IMR-90 (cell line): ENCODE data around the gene TRAF4. TPM values are rescaled to one million over a fixed set of nuclear protein-coding genes. Genes with fewer than 3 reads are reported as not detected.
A peak's percentile ranks its signal among the peaks of the same experiment; 100 is the strongest.

Source experiments
- ATAC-seq: fragments of 200-7000 bp; cut with Tn5 transposase; 2 replicates; pipeline ENCODE4 v1.9.1; 2020; ENCODE audit warnings: low read depth, mild to moderate bottlenecking, moderate library complexity
- BruUV-seq: library from RNA; stranded (reverse); fragments of 400-500 nt; replicated peaks from 2 replicates; lab custom pipeline; 2021; lab: Mats Ljungman, UMichigan
- CTCF ChIA-PET: fragments of 300-600 bp; formaldehyde crosslinking; extraction: SDS; loops from one replicate; lab custom pipeline; 2021; ENCODE audit warnings: antibody characterized with exemption; lab: Yijun Ruan, JAX
- POLR2A ChIA-PET: fragments of 300-600 bp; sonication (Branson Sonifier 250); formaldehyde crosslinking; loops from one replicate; lab custom pipeline; 2022; ENCODE audit warnings: antibody characterized with exemption; ENCODE audit not compliant: unreplicated experiment; lab: Charles Lee
- DNase-seq: peaks from one replicate; pipeline ENCODE4 v3.0.0; 2013
- H2AFZ ChIP-seq: replicated peaks from 2 replicates; pipeline ENCODE3; 2013; ENCODE audit warnings: low read length, mild to moderate bottlenecking; ENCODE audit not compliant: poor library complexity
- H2AK5ac ChIP-seq: 2 replicates; pipeline ENCODE4 v1.6.1; 2013; ENCODE audit warnings: low read depth, low read length, inconsistent platforms
- H2AK9ac ChIP-seq: replicated peaks from 2 replicates; pipeline ENCODE3; 2013; ENCODE audit warnings: mild to moderate bottlenecking, low read depth, low read length, moderate library complexity; ENCODE audit not compliant: poor library complexity
- H2BK120ac ChIP-seq: 2 replicates; pipeline ENCODE4 v1.6.1; 2013; ENCODE audit warnings: low read depth, low read length, inconsistent platforms
- H2BK15ac ChIP-seq: 3 replicates; pipeline ENCODE4 v1.6.1; 2013; ENCODE audit warnings: low read depth, low read length, inconsistent platforms
- H2BK20ac ChIP-seq: 2 replicates; pipeline ENCODE4 v1.6.1; 2013; ENCODE audit warnings: low read depth, mild to moderate bottlenecking, inconsistent platforms, low read length, moderate library complexity
- H2BK5ac ChIP-seq: 2 replicates; pipeline ENCODE4 v1.6.1; 2013; ENCODE audit warnings: mild to moderate bottlenecking, low read depth, low read length, inconsistent platforms; ENCODE audit not compliant: poor library complexity, severe bottlenecking
- H3K14ac ChIP-seq: replicated peaks from 2 replicates; pipeline ENCODE4 v1.6.1; 2013; ENCODE audit warnings: low read depth, low read length, inconsistent platforms
- H3K18ac ChIP-seq: 2 replicates; pipeline ENCODE4 v1.6.1; 2013; ENCODE audit warnings: low read depth, low read length, control low read depth
- H3K23ac ChIP-seq: 2 replicates; pipeline ENCODE4 v1.6.1; 2013; ENCODE audit warnings: low read depth, low read length, inconsistent platforms
- H3K27ac ChIP-seq: 2 replicates; pipeline ENCODE4 v1.5.1; 2013; ENCODE audit warnings: mild to moderate bottlenecking, control low read depth, low read length; ENCODE audit not compliant: insufficient read depth
- H3K27me3 ChIP-seq: 2 replicates; pipeline ENCODE4 v1.6.1; 2013; ENCODE audit warnings: low read length; ENCODE audit not compliant: control insufficient read depth, insufficient read depth
- H3K36me3 ChIP-seq: 2 replicates; pipeline ENCODE4 v1.6.1; 2013; ENCODE audit warnings: low read length, mixed read lengths; ENCODE audit not compliant: control insufficient read depth, insufficient read depth
- H3K4ac ChIP-seq: 2 replicates; pipeline ENCODE4 v1.6.1; 2013; ENCODE audit warnings: low read depth, low read length, inconsistent platforms
- H3K4me1 ChIP-seq: 2 replicates; pipeline ENCODE4 v1.6.1; 2013; ENCODE audit warnings: low read length, mixed read lengths; ENCODE audit not compliant: control insufficient read depth, insufficient read depth
- H3K4me2 ChIP-seq: 2 replicates; pipeline ENCODE4 v1.6.1; 2013; ENCODE audit warnings: low read depth, mild to moderate bottlenecking, control low read depth, low read length, moderate library complexity
- H3K4me3 ChIP-seq: 2 replicates; pipeline ENCODE4 v1.5.1; 2013; ENCODE audit warnings: low read depth, mild to moderate bottlenecking, control low read depth, low read length, moderate library complexity; ENCODE audit not compliant: insufficient read depth
- H3K56ac ChIP-seq: 2 replicates; pipeline ENCODE4 v1.6.1; 2013; ENCODE audit warnings: low read length, inconsistent platforms; ENCODE audit not compliant: insufficient read depth; ENCODE audit errors: extremely low read depth
- H3K79me1 ChIP-seq, 2 experiments: 2 replicates each; pipeline ENCODE4 v1.6.1; 2013; ENCODE audit warnings: low read length in 2 of 2, inconsistent platforms in 1 of 2, low read depth in 1 of 2
- H3K9ac ChIP-seq: 2 replicates; pipeline ENCODE4 v1.6.1; 2013; ENCODE audit warnings: low read depth, low read length, control low read depth
- H3K9me1 ChIP-seq: 2 replicates; pipeline ENCODE4 v1.6.1; 2013; ENCODE audit warnings: low read length, inconsistent platforms; ENCODE audit not compliant: insufficient read depth
- H3K9me3 ChIP-seq: 2 replicates; pipeline ENCODE4 v1.6.1; 2013; ENCODE audit warnings: low read length; ENCODE audit not compliant: control insufficient read depth, insufficient read depth
- H4K20me1 ChIP-seq: 2 replicates; pipeline ENCODE4 v1.6.1; 2013; ENCODE audit warnings: low read length, inconsistent platforms; ENCODE audit not compliant: insufficient read depth
- H4K5ac ChIP-seq: 2 replicates; pipeline ENCODE4 v1.6.1; 2013; ENCODE audit warnings: mild to moderate bottlenecking, low read depth, low read length, control low read depth
- H4K8ac ChIP-seq, 2 experiments: 2 replicates each; pipeline ENCODE4 v1.6.1; 2013; ENCODE audit warnings: low read depth in 2 of 2, low read length in 2 of 2, control low read depth in 1 of 2, inconsistent platforms in 1 of 2
- H4K91ac ChIP-seq: 2 replicates; pipeline ENCODE4 v1.6.1; 2013; ENCODE audit warnings: low read depth, low read length, inconsistent platforms; ENCODE audit not compliant: insufficient read depth
- BHLHE40 ChIP-seq: fragments of 150-350 bp; IDR thresholded peaks from 2 replicates; pipeline ENCODE4 v1.6.1; 2016; ENCODE audit warnings: mild to moderate bottlenecking, low read depth, low read length
- CEBPB ChIP-seq: IDR thresholded peaks from 2 replicates; pipeline ENCODE4 v1.6.1; 2012; ENCODE audit warnings: low read depth, low read length, improper control_type of control experiment
- CTCF ChIP-seq: conservative IDR thresholded peaks from 2 replicates; pipeline ENCODE4 v1.5.1; 2012; ENCODE audit warnings: mild to moderate bottlenecking, low read depth, low read length, improper control_type of control experiment
- MAFK ChIP-seq: IDR thresholded peaks from 2 replicates; pipeline ENCODE4 v1.6.1; 2012; ENCODE audit warnings: low read depth, low read length, improper control_type of control experiment
- MAZ ChIP-seq: IDR thresholded peaks from 2 replicates; pipeline ENCODE4 v1.6.1; 2012; ENCODE audit warnings: low read depth, mild to moderate bottlenecking, low read length, improper control_type of control experiment, moderate library complexity, borderline replicate concordance
- NFE2L2 ChIP-seq: fragments of 150-350 bp; IDR thresholded peaks from 2 replicates; pipeline ENCODE4 v1.6.1; 2016; ENCODE audit warnings: low read depth, mild to moderate bottlenecking, low read length
- RAD21 ChIP-seq: IDR thresholded peaks from 2 replicates; pipeline ENCODE4 v1.6.1; 2012; ENCODE audit warnings: low read length, improper control_type of control experiment
- RCOR1 ChIP-seq: IDR thresholded peaks from 2 replicates; pipeline ENCODE4 v1.6.1; 2012; ENCODE audit warnings: mild to moderate bottlenecking, low read length, improper control_type of control experiment; ENCODE audit not compliant: insufficient replicate concordance
- RFX5 ChIP-seq: IDR thresholded peaks from 2 replicates; pipeline ENCODE4 v1.8.0; 2012; ENCODE audit warnings: low read depth, mild to moderate bottlenecking, low read length, moderate library complexity
- USF2 ChIP-seq: fragments of 150-350 bp; IDR thresholded peaks from 2 replicates; pipeline ENCODE4 v1.6.1; 2017; ENCODE audit warnings: mild to moderate bottlenecking, antibody characterized with exemption, low read length, low read depth
- WGBS, 2 experiments: methylation state at CpG; one replicate each; pipeline versions ENCODE4 v1.1.5 to v1.1.7; 2013; ENCODE audit warnings: missing lambda C conversion rate in 2 of 2; ENCODE audit not compliant: insufficient read length in 1 of 2; ENCODE audit errors: extremely low coverage in 2 of 2; 5-methylcytosine and 5-hydroxymethylcytosine counted together
- dilution Hi-C: fragments of 300-500 bp; cut with HindIII; formaldehyde crosslinking; loops from one replicate; pipeline ENCODE4 v1.14.3; 2018; ENCODE audit warnings: low sequenced_read_pairs; ENCODE audit not compliant: unreplicated experiment
- in situ Hi-C: fragments of 300-500 bp; cut with MboI; formaldehyde crosslinking; loops from 3 replicates; pipeline ENCODE4 v1.14.3; 2019; ENCODE audit warnings: low sequenced_read_pairs, inconsistent platforms, mixed read lengths
- intact Hi-C: fragments of 100-400 bp; cut with micrococcal nuclease; formaldehyde crosslinking; loops from 2 replicates; pipeline ENCODE4 v1.10.0; 2022
- polyA plus RNA-seq, 3 experiments: library from polyadenylated mRNA; depleted of rRNA; stranded (reverse); fragments of >200 nt; gene quantifications; 2 replicates each; pipeline ENCODE4 v1.2.3, GENCODE V29; 2012; ENCODE audit warnings: low replicate concordance in 1 of 3
- total RNA-seq: library from RNA; depleted of rRNA; stranded (reverse); fragments of >200 nt; gene quantifications from 2 replicates; pipeline ENCODE4 v1.2.3, GENCODE V29; 2012

The TRAF4 gene
- total and polyA plus RNA-seq, 2 of the 4 experiments (the other 2 are of a cell fraction), result 36.9 to 63.2 TPM

GRCh38 chr17:28741358-28742349, 2.2 kb upstream of the TRAF4 start:
- Histone ChIP-seq H3K27ac (peak overlapping the region; percentile 32; the same call in 1 of the 2 replicates), H2AK9ac (peak overlapping the region; percentile 63), H3K9ac (no peak overlapping the region), H3K79me1 (peaks cover 0 to 24% of the 10 kb centered on the region in 2 experiments; a peak in 2 of 4 replicates), H3K9me1 (peaks cover 17% of the 10 kb centered on the region; the same call in 1 of the 2 replicates), H2AFZ (peak overlapping the region; percentile 5), H3K23ac (0 out of 2 replicates have a peak overlapping the region, but pooled peaks have one; percentile 82), H2BK20ac (peak overlapping the region; percentile 60; the same call in 1 of the 2 replicates), H4K91ac (peak overlapping the region; percentile 56), H3K56ac (no peak overlapping the region), H3K18ac (0 out of 2 replicates have a peak overlapping the region, but pooled peaks have one; percentile 14), H4K20me1 (peaks cover 25% of the 10 kb centered on the region), H2BK15ac (no peak overlapping the region; the same call in 2 of the 3 replicates), H3K36me3 (peaks cover 8% of the 10 kb centered on the region), H3K4ac (peak overlapping the region; percentile 74), H3K14ac (peak overlapping the region; percentile 21; the same call in 1 of the 2 replicates), H4K5ac (peak overlapping the region; percentile 38; the same call in 1 of the 2 replicates), H3K4me1 (peaks cover 14% of the 10 kb centered on the region), H2BK120ac (peak overlapping the region; percentile 47), H3K9me3 (no peaks in the 10 kb centered on the region), H2AK5ac (peak overlapping the region; percentile 94), H3K4me2 (no peak overlapping the region), H4K8ac (peak overlapping the region in 1 of 2 experiments; percentile 52; a peak in 3 of 4 replicates), H2BK5ac (peak overlapping the region; percentile 40), H3K27me3 (no peaks in the 10 kb centered on the region), H3K4me3 (no peak overlapping the region)
- dilution Hi-C loops, result no loop called here
- POLR2A ChIA-PET, result no interaction called here
- CTCF ChIA-PET, result interaction anchor here (0.5 kb wide), 1 partner anchor 128 kb away, joined by 3 read pairs; no protein-coding TSS in a partner anchor
- TF ChIP-seq BHLHE40 (no peak), CEBPB (no peak), RFX5 (no peak), MAFK (no peak), USF2 (no peak), NFE2L2 (no peak), RAD21 (no peak), RCOR1 (no peak), CTCF (no peak), MAZ (no peak)
- WGBS, 2 experiments, result no CpG with 5 or more reads among the region's 19 CpGs
- in situ Hi-C loops, result no loop called here
- ATAC-seq, result no peak
- no TSS peak for BruUV-seq
- DNase-seq, result no peak
- intact Hi-C loops, result no loop called here
